ENCODE results near the gene KLHL3. TPM values are rescaled to one million over a fixed set of nuclear protein-coding genes. Genes with fewer than 3 reads are reported as not detected.

Gene KLHL3
- total RNA-seq, 1 donor from 2014 or later = 1.2 TPM

GRCh38 chr5:137582218-137582617 lies 153.7 kb downstream of the KLHL3 start:
- peaks cover 7% of the 10 kb centered on the region for H3K27me3 Mint-ChIP-seq (ENCODE audit: insufficient read depth)
- H3K4me1 Mint-ChIP-seq (ENCODE audit: low read depth) = no peaks in the 10 kb centered on the region
- no peak overlapping the region for H3K4me3 Mint-ChIP-seq
- no peak overlapping the region for H3K27ac Mint-ChIP-seq
- no peak for DNase-seq (ENCODE audit: low spot score)
- intact Hi-C loops (cut with micrococcal nuclease) = no loop called here
- no peaks in the 10 kb centered on the region for H3K9me3 Mint-ChIP-seq
- H3K36me3 Mint-ChIP-seq (ENCODE audit: low read depth) = no peaks in the 10 kb centered on the region

GRCh38 chr5:137581776-137582175 lies 154.1 kb downstream of the KLHL3 start:
- no peak for DNase-seq (ENCODE audit: low spot score)
- Mint-ChIP-seq H3K27ac (no peak overlapping the region), H3K9me3 (no peaks in the 10 kb centered on the region), H3K4me3 (no peak overlapping the region), H3K36me3 (ENCODE audit: low read depth) (no peaks in the 10 kb centered on the region), H3K27me3 (ENCODE audit: insufficient read depth) (peaks cover 7% of the 10 kb centered on the region), H3K4me1 (ENCODE audit: low read depth) (no peaks in the 10 kb centered on the region)
- intact Hi-C loops (cut with micrococcal nuclease) = no loop called here

GRCh38 chr5:137580030-137580429 lies 155.9 kb downstream of the KLHL3 start:
- H3K27me3 Mint-ChIP-seq (ENCODE audit: insufficient read depth) = peaks cover 2% of the 10 kb centered on the region
- H3K36me3 Mint-ChIP-seq (ENCODE audit: low read depth) = no peaks in the 10 kb centered on the region
- H3K27ac Mint-ChIP-seq = no peak overlapping the region
- intact Hi-C loops (cut with micrococcal nuclease) = no loop called here
- no peaks in the 10 kb centered on the region for H3K9me3 Mint-ChIP-seq
- no peak for DNase-seq (ENCODE audit: low spot score)
- no peaks in the 10 kb centered on the region for H3K4me1 Mint-ChIP-seq (ENCODE audit: low read depth)
- no peak overlapping the region for H3K4me3 Mint-ChIP-seq

GRCh38 chr5:137575847-137576246 lies 160.0 kb downstream of the KLHL3 start:
- no peaks in the 10 kb centered on the region for H3K9me3 Mint-ChIP-seq
- H3K36me3 Mint-ChIP-seq (ENCODE audit: low read depth) = no peaks in the 10 kb centered on the region
- H3K4me1 Mint-ChIP-seq (ENCODE audit: low read depth) = no peaks in the 10 kb centered on the region
- intact Hi-C loops (cut with micrococcal nuclease) = no loop called here
- DNase-seq (ENCODE audit: low spot score) = no peak
- no peak overlapping the region for H3K4me3 Mint-ChIP-seq
- no peak overlapping the region for H3K27ac Mint-ChIP-seq
- H3K27me3 Mint-ChIP-seq (ENCODE audit: insufficient read depth) = peaks cover 2% of the 10 kb centered on the region

GRCh38 chr5:137575211-137575610 lies 160.7 kb downstream of the KLHL3 start:
- H3K36me3 Mint-ChIP-seq (ENCODE audit: low read depth) = no peaks in the 10 kb centered on the region
- no peaks in the 10 kb centered on the region for H3K9me3 Mint-ChIP-seq
- no peaks in the 10 kb centered on the region for H3K4me1 Mint-ChIP-seq (ENCODE audit: low read depth)
- no peak overlapping the region for H3K4me3 Mint-ChIP-seq
- H3K27ac Mint-ChIP-seq = no peak overlapping the region
- H3K27me3 Mint-ChIP-seq (ENCODE audit: insufficient read depth) = peaks cover 2% of the 10 kb centered on the region
- intact Hi-C loops (cut with micrococcal nuclease) = no loop called here
- DNase-seq (ENCODE audit: low spot score) = no peak

GRCh38 chr5:137573376-137573775 lies 162.5 kb downstream of the KLHL3 start:
- Mint-ChIP-seq H3K4me3 (no peak overlapping the region), H3K9me3 (no peaks in the 10 kb centered on the region), H3K27me3 (ENCODE audit: insufficient read depth) (no peaks in the 10 kb centered on the region), H3K4me1 (ENCODE audit: low read depth) (no peaks in the 10 kb centered on the region), H3K27ac (no peak overlapping the region), H3K36me3 (ENCODE audit: low read depth) (no peaks in the 10 kb centered on the region)
- intact Hi-C loops (cut with micrococcal nuclease) = no loop called here
- no peak for DNase-seq (ENCODE audit: low spot score)

GRCh38 chr5:137572042-137572695 lies 163.7 kb downstream of the KLHL3 start:
- no peak overlapping the region for H3K27ac Mint-ChIP-seq
- no peak for DNase-seq (ENCODE audit: low spot score)
- no peaks in the 10 kb centered on the region for H3K27me3 Mint-ChIP-seq (ENCODE audit: insufficient read depth)
- intact Hi-C loops (cut with micrococcal nuclease) = no loop called here
- H3K36me3 Mint-ChIP-seq (ENCODE audit: low read depth) = no peaks in the 10 kb centered on the region
- no peaks in the 10 kb centered on the region for H3K4me1 Mint-ChIP-seq (ENCODE audit: low read depth)
- no peak overlapping the region for H3K4me3 Mint-ChIP-seq
- no peaks in the 10 kb centered on the region for H3K9me3 Mint-ChIP-seq

GRCh38 chr5:137570070-137570469 lies 165.8 kb downstream of the KLHL3 start:
- DNase-seq (ENCODE audit: low spot score) = no peak
- Mint-ChIP-seq H3K4me3 (no peak overlapping the region), H3K27me3 (ENCODE audit: insufficient read depth) (peaks cover 2% of the 10 kb centered on the region), H3K27ac (no peak overlapping the region), H3K9me3 (no peaks in the 10 kb centered on the region), H3K4me1 (ENCODE audit: low read depth) (no peaks in the 10 kb centered on the region), H3K36me3 (ENCODE audit: low read depth) (no peaks in the 10 kb centered on the region)
- intact Hi-C loops (cut with micrococcal nuclease) = no loop called here

Other genes starting within 250 kb of the KLHL3 start
- gene SPOCK1, start 236.8 kb downstream of the KLHL3 start, total RNA-seq = not detected in 2 replicates
- 37.5 and 37.8 TPM in 2 replicates for gene HNRNPA0, start 18.3 kb upstream of the KLHL3 start, total RNA-seq
- gene MYOT, start 131.8 kb upstream of the KLHL3 start, total RNA-seq = not detected in 2 replicates
- gene PKD2L2, start 153.4 kb upstream of the KLHL3 start, total RNA-seq = not detected in 2 replicates